NCI-H82 treated with DMSO at 0.1 percent for 48 hours (cell line): ENCODE data around the gene MYL12A.

Source experiments
- DNase-seq: peaks from one replicate; lab custom pipeline; 2025; ENCODE audit not compliant: unreplicated experiment; lab: John Stamatoyannopoulos, UW

The MYL12A gene

GRCh38 chr18:3224223-3224622 lies 23.4 kb upstream of the MYL12A start:
- no peak for DNase-seq

GRCh38 chr18:3225588-3225987 lies 22.0 kb upstream of the MYL12A start:
- no peak for DNase-seq

GRCh38 chr18:3226048-3226447 lies 21.6 kb upstream of the MYL12A start:
- no peak for DNase-seq

- no peak for DNase-seq
Measured at GRCh38 chr18:3230401-3231334, 16.9 kb upstream of the MYL12A start.

- DNase-seq: no peak
Measured at GRCh38 chr18:3233004-3233403, 14.6 kb upstream of the MYL12A start.

- no peak for DNase-seq
Measured at GRCh38 chr18:3233433-3234168, 14.0 kb upstream of the MYL12A start.

GRCh38 chr18:3234457-3234856 lies 13.1 kb upstream of the MYL12A start:
- DNase-seq: no peak

GRCh38 chr18:3235846-3236245 lies 11.8 kb upstream of the MYL12A start:
- no peak for DNase-seq

- no peak for DNase-seq
Measured at GRCh38 chr18:3236470-3236869, 11.1 kb upstream of the MYL12A start.

GRCh38 chr18:3238742-3239141 lies 8.9 kb upstream of the MYL12A start:
- DNase-seq: no peak

GRCh38 chr18:3245185-3245564 lies 2.4 kb upstream of the MYL12A start:
- no peak for DNase-seq

GRCh38 chr18:3245853-3246634 lies 1.6 kb upstream of the MYL12A start:
- peak; percentile 62 for DNase-seq

- DNase-seq: no peak
Measured at GRCh38 chr18:3246635-3247239, 864 bp upstream of the MYL12A start.

- DNase-seq: no peak
Measured at GRCh38 chr18:3248062-3248657, 559 bp downstream of the MYL12A start.

GRCh38 chr18:3248658-3249359 lies 1.2 kb downstream of the MYL12A start:
- DNase-seq: no peak

- DNase-seq: no peak
Measured at GRCh38 chr18:3250237-3251107, 2.9 kb downstream of the MYL12A start.

GRCh38 chr18:3251249-3251962 lies 3.8 kb downstream of the MYL12A start:
- DNase-seq: no peak

GRCh38 chr18:3251963-3252277 lies 4.3 kb downstream of the MYL12A start:
- no peak for DNase-seq

GRCh38 chr18:3252843-3253242 lies 5.2 kb downstream of the MYL12A start:
- no peak for DNase-seq
